GM18873 (cell line): ENCODE data around the gene SKAP1.
"Not testable (repeated sequence)": the region's sequence is repeated elsewhere in the genome, so short reads cannot be mapped to it uniquely, and the experiment has no call there.

Source experiments
- ATAC-seq: cut with Tn5 transposase; IDR thresholded peaks from one replicate; pipeline ENCODE4 v1.9.1; 2021; ENCODE audit warnings: mild to moderate bottlenecking, moderate library complexity, moderate number of reproducible peaks; ENCODE audit not compliant: unreplicated experiment, low FRiP score

SKAP1 gene

GRCh38 chr17:48229936-48230335, 200.1 kb downstream of the SKAP1 start:
- no peak for ATAC-seq

DNA sequence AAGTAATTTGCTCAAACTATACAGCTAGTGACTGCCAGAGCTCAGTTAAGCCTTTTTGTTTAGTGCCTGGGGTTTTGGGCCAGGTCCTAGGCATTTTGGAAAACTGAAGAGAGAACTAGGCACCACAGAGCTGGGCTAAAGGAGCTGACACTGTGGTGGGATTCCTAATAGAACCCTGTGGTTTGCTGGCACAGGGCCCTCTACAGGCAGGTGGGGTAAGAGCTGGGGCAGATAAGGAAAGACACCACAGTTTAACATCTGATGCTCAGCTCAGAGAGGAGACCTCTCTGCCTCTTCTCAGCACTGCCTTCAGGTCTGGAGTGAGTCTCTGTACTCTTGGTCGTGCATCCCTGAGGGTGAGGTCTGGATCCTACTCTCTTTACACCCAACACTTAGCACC, 201.3 kb downstream of the SKAP1 start:
- no peak for ATAC-seq

DNA sequence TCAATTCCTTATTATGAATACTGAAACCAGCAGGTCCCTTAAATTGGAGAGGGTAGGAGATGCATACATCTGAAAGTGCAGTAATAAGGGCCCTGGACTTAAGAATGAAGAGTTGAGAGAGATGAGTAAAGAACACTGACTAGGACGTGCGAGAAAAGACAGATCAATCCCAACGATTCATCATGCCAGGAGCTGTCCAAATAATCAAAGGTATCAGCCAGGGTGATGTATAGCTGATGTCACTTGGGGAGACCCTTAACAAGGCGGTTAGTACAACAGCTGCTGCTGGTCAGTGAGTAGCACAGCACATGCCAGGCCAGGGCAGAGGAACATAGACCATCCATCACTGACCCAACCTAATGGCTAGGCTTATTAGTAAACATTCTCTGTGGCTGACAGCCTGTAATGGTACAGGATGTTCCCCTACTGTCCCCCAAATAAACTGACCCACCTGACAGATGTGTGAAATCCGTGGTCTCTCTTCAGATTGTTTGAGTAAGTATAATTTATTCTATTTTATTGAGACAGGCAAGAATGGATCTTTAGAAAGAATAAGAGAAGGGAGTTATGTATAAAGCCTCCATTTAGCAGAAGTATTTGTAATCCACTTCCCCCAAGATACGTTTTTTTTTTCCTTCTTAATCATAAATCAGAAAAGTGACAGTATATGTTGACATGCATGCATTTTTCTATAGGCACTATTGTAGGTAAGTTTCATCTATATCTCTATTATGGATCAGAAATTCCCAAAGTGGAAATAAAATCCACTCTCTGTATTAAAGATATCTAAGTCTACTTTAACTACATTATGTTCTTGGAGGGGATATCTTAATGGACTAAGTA, 204.1 kb downstream of the SKAP1 start:
- no peak for ATAC-seq

- no peak for ATAC-seq
Observed at GRCh38 chr17:48223945-48224344, 206.1 kb downstream of the SKAP1 start.

DNA sequence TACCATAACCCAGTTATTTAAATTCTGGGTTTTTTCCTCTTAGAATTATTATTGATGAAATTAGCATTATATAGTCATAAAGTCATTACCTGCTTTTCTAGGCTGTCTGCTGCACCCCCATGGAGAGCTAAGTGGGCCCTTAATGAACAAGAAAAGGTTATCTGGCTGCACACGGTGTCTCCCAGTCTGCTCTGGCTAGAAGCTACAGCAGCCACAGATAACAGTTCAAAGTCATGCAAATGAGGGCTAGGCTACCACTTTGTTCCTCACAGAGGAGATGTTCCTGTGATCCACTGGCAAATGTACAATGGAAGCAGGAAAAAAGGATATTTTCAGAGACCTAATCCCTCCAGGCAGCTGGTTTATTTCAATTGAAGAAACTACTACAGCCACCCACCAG, 210.4 kb downstream of the SKAP1 start:
- ATAC-seq: no peak

DNA sequence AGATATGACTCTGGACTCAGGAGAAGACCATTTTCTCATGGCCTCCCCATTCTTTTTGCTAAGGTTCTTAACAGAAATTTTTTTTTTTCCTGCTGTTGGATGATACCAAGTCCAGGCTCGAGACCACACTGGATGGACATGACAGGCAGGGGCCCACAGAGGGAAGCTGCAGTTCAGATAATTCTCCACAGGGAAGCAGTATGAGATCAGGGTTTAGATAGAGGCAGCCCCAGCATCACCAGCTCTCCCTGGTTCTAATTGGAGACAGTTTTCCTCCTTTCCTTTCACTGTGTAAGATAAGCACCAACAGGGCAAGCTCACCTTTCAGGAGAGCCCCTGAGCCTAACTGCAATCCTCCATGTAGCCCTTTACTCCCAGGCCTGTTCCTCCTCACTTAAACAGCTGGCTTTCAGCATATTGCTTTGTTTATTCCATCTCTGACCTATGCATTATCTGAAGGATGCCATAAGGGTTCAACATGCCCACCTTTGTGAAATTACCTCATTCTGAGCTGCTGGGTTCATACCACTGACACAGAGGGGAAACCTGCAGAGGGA, 214.4 kb downstream of the SKAP1 start:
- no peak for ATAC-seq

GRCh38 chr17:48213797-48214196, 216.2 kb downstream of the SKAP1 start:
- no peak for ATAC-seq

GRCh38 chr17:48211787-48212186, 218.2 kb downstream of the SKAP1 start:
- ATAC-seq: no peak

- ATAC-seq: no peak
Observed at GRCh38 chr17:48211011-48211410, 219.0 kb downstream of the SKAP1 start.

DNA sequence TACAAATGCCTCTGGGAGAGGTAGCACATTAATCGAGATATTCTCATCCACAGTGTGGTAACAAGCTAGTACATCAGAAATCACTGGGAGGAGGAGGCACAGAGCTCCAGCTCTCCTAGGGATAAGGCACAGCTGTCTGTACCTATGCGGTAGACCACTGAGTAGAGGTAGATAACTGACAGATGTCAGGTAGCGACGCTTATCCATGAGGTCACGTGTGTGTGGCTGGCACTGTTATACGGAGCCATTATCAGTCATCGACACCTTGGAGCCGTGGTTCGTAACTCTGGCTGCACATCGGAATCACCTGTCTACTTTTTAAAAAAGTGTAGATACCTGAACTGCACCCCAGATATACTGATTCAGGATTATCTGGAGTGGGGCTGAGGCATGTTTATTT, 220.0 kb downstream of the SKAP1 start:
- no peak for ATAC-seq

- ATAC-seq: no peak
Observed at GRCh38 chr17:48207776-48208544, 222.1 kb downstream of the SKAP1 start.

DNA sequence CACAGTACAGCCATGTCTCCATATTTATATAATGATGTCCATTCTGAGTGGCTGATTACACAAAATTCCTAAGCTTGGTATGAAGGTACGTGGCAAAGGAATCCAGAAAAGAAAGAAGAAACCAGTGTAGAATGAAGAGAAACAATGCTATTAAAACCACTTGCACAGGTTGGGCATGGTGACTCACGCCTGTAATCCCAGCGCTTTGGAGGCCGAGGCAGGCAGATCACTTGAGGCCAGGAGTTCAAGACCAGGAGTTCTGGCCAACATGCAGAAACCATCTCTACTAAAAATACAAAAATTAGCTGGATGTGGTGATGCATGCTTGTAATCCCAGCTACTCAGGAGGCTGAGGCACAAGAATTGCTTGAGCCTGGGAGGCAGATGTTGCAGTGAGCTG, 223.0 kb downstream of the SKAP1 start:
- not testable (repeated sequence) for ATAC-seq

- no peak for ATAC-seq
Observed at GRCh38 chr17:48202959-48203358, 227.1 kb downstream of the SKAP1 start.

GRCh38 chr17:48198950-48199541, 231.0 kb downstream of the SKAP1 start:
- no peak for ATAC-seq

- ATAC-seq: no peak
Observed at GRCh38 chr17:48195910-48196309, 234.1 kb downstream of the SKAP1 start.

DNA sequence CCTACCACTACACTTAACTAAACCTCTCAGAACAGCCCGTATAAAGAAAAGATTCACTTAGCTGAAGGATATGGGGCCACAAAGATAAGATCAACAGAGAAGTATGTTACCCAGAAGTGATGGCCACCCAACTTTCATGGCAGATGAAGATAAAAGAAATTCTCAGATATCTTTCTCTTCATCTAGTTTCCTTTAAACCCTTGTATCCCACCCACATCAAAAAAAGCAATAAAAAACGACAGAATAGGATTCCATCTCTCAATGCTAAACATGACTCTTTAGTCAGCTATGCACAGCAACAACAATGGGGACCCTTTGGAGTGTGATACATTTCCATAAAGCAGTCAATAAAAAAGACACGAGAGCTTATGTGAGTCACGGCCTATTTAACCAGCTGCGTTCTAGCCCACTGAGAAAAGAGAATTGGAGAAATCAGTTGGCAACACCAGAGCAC, 235.9 kb downstream of the SKAP1 start:
- no peak for ATAC-seq

DNA sequence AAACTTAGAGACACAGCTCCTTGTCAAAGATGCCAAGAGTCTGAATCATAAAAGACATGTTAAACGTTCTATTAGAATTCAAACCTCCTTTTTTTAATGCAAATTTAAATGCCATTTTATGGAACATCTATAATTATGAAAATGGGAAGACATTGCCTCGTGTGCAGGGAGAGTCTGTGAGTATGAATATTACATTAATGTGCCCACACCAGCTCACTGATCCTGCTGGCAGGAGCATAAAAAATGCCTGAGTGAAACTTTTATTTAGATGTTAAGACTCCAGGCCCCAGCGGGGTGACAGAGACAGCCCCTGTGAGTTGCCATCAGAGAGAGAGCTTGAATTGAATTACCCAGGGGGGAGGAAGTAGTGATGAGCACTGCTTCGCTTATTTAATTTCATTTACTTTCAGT, 237.7 kb downstream of the SKAP1 start:
- no peak for ATAC-seq

GRCh38 chr17:48191362-48191761, 238.7 kb downstream of the SKAP1 start:
- no peak for ATAC-seq

DNA sequence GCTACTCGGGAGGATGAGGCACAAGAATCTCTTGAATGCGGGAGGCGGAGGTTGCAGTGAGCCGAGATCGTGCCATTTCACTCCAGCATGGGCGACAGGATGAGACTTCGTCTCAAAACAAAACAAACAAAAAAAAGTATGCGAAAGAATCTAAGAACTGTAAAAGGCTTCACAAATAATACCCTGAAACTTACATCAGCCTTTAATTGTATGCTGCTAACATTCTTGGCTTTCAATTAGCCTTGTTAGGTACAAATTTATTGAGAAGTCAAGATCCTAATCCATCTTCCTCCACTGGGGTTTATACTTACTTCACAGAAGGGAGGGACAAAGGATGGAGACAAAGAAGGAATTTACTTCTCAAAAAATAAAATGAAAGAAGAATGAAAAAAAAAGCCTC, 239.1 kb downstream of the SKAP1 start:
- no peak for ATAC-seq

- ATAC-seq: no peak
Observed at GRCh38 chr17:48187872-48188608, 242.0 kb downstream of the SKAP1 start.
